NCI-H345 treated with DMSO at 0.1 percent for 48 hours (cell line): ENCODE data around the gene KRR1.
"Not testable (repeated sequence)": the region's sequence is repeated elsewhere in the genome, so short reads cannot be mapped to it uniquely, and the experiment has no call there.

ENCODE experiments used
- DNase-seq: peaks from one replicate; lab custom pipeline; 2025; ENCODE audit not compliant: unreplicated experiment; lab: John Stamatoyannopoulos, UW

KRR1 gene

DNA sequence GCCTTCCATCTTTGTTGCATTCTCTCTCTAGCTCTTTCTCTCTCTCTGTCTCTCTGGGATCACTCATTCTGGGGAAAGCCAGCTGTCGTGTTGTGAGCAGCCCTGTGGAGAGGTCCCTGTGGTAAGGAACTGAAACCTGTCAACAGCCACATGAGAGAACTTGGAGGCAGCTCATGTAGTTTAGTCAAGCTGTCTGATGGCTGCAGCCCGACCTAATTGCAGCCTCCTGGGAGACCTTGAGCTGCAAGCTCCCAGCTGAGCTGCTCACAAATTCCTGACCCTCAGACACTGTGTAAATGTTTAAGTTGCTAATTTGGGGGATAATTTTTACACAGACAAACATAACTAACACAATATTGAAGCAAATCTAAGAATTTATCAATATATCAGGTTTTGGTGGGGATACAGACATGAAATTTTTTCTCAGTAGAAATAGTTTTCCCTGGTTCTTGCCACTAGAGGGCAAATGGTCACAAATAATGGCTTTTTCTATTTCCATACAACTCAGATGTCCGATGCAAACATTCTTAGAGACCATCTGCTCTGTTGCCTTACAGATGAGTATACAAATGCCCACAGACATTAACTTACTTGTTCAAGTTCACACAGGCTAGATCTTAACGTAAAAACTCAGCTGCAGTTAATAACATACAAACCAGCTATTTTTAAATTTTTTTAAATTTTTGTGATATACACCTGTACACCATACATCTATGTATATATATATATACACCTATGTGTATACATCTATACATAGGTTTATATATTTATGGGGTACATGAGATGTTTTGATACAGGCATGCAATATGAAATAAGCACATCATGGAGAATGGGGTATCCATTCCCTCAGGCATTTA, 15.5 kb upstream of the KRR1 start:
- DNase-seq, result peak; percentile 51

DNA sequence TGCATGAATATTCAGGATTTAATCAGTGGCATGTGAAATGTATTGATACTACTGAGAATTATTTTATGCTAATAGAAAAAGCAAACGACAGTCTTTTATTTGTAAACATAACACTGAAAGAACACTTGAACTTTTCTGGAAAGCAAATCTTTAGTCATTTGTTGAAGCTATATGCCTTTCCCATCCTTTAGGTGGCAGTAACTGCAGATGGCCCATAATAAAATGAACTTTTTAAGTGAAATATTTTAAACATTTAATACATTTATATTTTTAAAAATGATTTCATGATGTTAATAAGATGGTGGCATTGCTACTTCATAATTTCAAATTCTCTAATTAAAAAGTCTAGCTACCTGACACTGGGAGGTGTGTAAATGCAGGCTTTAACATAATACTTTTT, 13.9 kb upstream of the KRR1 start:
- no peak for DNase-seq

- DNase-seq, result not testable (repeated sequence)
These were observed 10.7 kb upstream of the KRR1 start for GRCh38 chr12:75522124-75522523.

DNA sequence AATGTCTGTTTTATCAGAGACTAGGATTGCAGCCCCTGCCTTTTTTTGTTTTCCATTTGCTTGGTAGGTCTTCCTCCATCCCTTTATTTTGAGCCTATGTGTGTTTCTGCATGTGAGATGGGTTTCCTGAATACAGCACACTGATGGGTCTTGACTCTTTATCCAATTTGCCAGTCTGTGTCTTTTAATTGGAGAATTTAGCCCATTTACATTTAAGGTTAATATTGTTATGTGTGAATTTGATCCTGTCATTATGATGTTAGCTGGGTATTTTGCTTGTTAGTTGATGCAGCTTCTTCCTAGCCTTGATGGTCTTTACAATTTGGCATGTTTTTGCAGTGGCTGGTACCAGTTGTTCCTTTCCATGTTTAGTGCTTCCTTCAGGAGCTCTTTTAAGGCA, 9.8 kb upstream of the KRR1 start:
- DNase-seq, result not testable (repeated sequence)

GRCh38 chr12:75509621-75510020, 1.8 kb downstream of the KRR1 start:
- no peak for DNase-seq

- no peak for DNase-seq
These were observed 3.2 kb downstream of the KRR1 start for GRCh38 chr12:75508159-75508558.

- DNase-seq, result no peak
These were observed 4.3 kb downstream of the KRR1 start for GRCh38 chr12:75507086-75507485.

DNA sequence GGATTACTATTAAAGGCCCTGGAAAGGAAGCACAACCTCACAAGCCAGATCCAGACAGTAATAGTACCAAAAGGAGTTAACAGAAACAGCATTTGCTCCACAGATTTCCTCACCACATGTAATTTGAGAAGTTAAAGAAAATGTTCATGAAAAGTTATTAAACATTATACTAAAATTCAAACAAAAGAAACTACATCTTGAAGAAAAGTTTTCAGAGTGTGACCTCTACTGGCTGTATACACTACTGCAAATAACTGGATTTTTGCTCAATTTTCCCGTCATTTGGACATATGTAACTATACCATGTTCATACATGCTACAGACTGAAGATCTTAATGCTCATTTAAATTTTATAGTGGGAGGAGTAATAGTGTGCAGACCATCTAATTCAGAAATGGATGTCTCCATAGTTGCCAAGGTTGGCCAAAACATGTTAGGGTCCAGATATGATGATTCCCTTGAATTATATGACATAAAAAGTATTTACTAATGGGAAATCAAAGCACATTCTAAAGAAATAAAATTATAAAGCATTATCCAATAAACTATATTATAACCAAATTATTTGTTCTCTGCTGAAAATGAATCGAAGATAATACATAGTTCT, 5.6 kb downstream of the KRR1 start:
- DNase-seq, result no peak

DNA sequence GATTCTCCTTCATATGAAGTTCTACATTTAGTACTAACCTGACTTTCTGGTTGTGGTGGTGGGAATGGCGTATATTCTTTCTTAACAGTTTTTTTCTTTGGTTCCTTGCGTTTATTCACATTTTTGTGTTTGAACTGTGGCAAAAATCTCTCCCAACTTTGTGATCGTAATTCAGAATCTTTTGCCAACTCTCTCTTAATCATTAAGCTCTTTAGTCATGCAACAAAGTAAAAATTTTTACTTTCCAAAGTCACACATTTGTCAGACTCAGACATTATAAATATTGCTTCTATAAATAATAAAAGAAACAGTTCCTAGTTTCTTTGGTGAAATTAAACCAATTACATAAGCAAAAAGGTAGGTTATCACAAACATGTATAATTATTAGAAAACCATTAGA, 7.5 kb downstream of the KRR1 start:
- no peak for DNase-seq

DNA sequence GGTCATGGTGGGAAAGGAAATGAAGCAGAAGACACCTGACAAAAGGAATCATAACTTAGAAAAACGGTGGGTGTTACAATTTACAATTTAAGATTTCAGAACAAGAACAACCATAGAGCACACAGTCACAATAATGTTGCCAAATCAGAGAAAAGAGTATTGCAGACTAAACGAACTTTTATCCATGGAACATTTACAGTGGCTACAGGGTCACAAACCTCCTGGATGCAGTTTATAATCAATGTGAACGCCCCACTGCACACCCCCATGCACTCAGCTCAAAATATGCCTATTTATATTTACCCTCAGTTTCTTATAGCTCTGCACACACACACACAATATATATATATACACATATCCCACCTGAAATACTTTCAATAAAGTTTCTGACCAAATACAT, 8.0 kb downstream of the KRR1 start:
- no peak for DNase-seq

GRCh38 chr12:75491169-75491568, 20.2 kb downstream of the KRR1 start:
- no peak for DNase-seq

DNA sequence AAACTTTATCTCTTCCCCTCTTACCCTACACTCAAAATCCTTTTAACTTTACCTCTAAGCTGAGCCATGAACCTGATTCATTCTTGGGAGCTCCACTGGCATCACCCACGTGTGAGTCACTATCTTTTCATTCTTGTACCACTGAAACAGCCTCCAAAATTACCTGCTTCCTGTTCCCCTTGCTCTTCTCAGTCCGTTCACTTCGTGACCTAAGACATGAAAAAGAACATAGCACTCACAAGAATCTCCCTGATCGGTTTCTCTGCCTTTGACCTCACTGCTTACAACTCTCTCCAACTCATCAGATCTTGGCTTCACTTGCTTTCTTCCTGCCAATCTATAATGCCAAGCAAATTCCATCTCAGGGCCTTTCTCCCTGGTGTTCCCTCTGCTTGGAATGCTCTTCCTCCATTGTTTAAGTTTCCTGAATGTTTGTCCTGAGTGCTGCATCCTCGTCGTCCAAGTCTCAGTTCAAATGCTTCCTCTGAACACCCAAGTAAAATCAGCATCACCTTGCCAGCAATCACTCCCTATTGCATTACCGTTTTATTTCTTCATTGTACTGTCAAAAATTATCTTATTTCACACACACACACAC, 21.7 kb downstream of the KRR1 start:
- DNase-seq, result no peak

DNA sequence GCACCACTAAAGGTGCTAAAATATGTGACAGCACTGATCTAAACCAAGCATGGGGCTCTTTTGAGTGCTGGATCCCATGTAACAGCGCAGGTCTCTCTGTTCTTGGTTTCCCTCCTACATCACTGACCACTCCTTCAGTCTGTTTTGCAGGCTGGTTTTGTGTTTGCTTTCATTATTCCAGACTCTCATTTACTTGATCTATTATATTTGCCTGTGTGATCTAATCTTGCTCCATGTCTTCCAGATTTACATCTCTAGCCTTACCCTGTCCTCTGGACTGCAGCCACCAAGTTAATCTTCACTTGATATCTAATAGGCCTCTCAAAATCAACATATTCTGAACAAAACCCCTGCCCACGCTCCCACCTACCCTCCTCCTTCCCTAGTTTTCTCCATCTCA, 22.2 kb downstream of the KRR1 start:
- DNase-seq, result no peak

DNA sequence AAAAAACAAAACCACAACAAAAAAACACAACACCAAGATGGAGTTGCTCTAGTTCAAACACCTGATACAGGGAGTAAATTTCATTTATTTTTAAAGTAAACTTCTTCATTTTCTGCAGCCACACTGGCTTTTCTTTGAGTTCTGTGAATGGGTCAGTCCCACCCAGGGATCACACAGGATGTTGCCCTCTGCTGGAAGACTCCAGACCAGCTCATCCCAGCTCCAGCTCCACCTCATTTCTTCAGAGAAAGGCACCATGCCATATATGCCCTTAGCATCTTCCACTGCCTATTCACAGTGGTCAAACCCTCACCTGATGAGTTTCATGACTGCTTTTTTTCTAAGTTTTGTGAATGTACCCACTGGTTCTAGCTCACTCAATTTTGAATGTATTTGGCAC, 22.9 kb downstream of the KRR1 start:
- no peak for DNase-seq

DNA sequence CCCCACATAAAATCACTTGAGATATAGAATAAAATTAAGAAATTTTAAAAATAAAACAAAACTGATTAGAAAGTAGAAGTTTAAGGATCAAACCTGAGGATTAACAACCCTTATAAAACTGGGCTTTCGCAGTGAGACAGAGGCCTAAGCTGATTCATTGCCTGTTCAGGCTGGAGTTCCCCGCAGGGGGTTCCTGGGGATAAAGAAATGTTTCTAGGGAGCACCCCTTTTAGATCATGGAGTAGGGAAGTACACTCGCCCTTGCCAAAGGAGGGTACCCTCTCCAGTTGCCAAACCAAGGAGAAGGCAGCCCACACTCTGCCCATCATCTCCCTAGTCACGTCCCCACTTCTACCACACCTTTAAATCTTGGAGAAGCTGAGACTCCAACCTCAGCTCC, 24.1 kb downstream of the KRR1 start:
- no peak for DNase-seq

DNA sequence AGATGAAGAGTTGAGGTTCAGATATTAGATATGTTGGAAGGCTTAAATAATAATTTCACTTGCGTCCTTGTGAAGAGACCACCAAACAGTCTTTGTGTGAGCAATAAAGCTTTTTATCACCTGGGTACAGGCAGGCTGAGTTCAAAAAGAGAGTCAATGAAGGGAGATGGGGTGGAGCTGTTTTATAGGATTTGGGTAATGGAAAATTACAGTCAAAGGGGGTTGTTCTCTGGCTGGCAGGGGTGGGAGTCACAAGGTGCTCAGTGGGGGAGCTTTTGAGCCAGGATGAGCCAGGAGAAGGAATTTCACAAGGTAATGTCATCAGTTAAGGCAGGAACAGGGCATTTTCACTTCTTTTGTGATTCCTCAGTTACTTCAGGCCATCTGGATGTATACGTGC, 27.0 kb downstream of the KRR1 start:
- not testable (repeated sequence) for DNase-seq

- DNase-seq, result no peak
These were observed 28.0 kb downstream of the KRR1 start for GRCh38 chr12:75483431-75483830.

DNA sequence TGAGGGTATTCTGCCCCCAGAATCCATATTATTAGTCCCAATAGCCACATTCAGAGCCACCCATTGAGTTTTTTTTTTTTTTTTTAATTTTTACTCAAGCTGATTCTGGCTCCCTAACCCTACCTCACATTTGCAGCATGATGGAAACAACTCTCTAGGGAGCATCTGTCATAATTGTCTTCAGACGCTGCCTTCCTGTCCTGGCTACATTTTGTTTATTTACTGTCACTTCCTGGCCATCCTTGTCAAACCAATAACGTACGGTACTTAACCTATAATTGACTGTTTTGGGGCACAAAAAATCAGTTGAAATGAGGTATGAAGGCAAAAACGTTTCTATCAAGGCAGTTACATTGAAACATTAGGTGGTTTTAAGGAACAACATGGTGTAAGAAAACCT, 28.8 kb downstream of the KRR1 start:
- DNase-seq, result no peak

- DNase-seq, result no peak
These were observed 29.6 kb downstream of the KRR1 start for GRCh38 chr12:75481774-75482173.

GRCh38 chr12:75481013-75481705, 30.2 kb downstream of the KRR1 start:
- no peak for DNase-seq

GRCh38 chr12:75480469-75480949, 30.9 kb downstream of the KRR1 start, which contains the start of gene GLIPR1:
Gene GLIPR1, plus strand, starts transcription at chr12:75480755. Its CDS starts 126 bp downstream, at chr12:75480881.
- no peak for DNase-seq
